ENCODE data around the gene WRAP73.

DNA sequence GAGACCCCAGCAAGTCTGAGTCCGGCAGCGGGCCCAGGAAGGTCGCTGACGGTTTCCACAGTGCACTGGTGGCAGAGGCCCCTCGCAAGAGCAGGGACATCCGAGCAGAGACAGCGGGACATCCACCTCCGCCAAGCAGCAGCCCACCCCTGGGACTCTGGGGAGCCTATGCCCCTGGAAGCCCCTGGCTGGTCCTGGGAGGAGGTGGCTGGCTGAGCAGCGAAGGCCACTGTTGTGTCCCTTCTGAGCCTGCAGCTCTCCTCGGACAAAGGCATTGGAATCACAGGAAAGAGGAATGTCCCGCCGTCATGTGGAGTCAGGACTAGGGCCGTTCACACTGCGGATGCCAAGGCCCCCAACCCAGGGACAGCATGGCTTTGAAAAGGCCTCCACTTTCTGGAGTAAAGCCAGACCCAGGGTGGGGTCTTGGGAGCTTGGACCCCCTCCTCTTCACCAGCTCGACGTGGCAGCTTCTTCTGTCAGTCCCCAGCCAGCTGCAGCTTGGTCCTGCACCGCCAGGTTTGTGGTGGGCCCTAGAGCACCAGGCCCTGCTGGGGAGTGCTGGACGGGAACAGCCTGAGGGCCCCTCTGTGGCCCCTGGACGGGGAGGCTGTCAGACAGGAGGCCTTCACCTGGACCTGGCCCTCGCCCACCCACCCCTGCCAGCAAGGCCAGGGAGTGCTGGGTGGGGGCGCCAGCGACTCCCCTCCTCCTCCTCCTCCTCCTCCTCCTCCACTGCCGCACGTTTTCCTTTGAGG is 40.0 kb downstream of the WRAP73 start:
- TF ChIP-seq, protein P1, sequence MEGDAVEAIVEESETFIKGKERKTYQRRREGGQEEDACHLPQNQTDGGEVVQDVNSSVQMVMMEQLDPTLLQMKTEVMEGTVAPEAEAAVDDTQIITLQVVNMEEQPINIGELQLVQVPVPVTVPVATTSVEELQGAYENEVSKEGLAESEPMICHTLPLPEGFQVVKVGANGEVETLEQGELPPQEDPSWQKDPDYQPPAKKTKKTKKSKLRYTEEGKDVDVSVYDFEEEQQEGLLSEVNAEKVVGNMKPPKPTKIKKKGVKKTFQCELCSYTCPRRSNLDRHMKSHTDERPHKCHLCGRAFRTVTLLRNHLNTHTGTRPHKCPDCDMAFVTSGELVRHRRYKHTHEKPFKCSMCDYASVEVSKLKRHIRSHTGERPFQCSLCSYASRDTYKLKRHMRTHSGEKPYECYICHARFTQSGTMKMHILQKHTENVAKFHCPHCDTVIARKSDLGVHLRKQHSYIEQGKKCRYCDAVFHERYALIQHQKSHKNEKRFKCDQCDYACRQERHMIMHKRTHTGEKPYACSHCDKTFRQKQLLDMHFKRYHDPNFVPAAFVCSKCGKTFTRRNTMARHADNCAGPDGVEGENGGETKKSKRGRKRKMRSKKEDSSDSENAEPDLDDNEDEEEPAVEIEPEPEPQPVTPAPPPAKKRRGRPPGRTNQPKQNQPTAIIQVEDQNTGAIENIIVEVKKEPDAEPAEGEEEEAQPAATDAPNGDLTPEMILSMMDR (IDR thresholded peaks at IDR 0.05; ENCODE audit: low read length): no peak
- TF ChIP-seq EZH2 (IDR thresholded peaks at IDR 0.05; ENCODE audit: borderline replicate concordance, low read length): no peak

All from OCI-LY1 (cell line).